Fibroblast of villous mesenchyme (primary cell): ENCODE measurements around the gene CD59. TPM values are rescaled to one million over a fixed set of nuclear protein-coding genes. Genes with fewer than 3 reads are reported as not detected.

ENCODE experiments used
- DNase-seq: peaks from one replicate; pipeline ENCODE4 v3.0.0-alpha.2; 2010; ENCODE audit warnings: low read depth
- H3K4me3 ChIP-seq: 2 replicates; pipeline ENCODE4 v1.5.1; 2011; ENCODE audit warnings: low read depth, mild to moderate bottlenecking, low read length
- CTCF ChIP-seq: IDR thresholded peaks from 2 replicates; pipeline ENCODE4 v1.5.1; 2012; ENCODE audit warnings: low read depth, mild to moderate bottlenecking, low read length; ENCODE audit not compliant: insufficient read depth
- total RNA-seq: library from RNA; depleted of rRNA; stranded (reverse); fragments of >200 nt; gene quantifications from 2 replicates; pipeline ENCODE4 v1.2.3, GENCODE V29; 2012

The CD59 gene
- total RNA-seq, 1 donor, result 279 TPM

GRCh38 chr11:33724644-33725035 lies 11.6 kb downstream of the CD59 start:
- no peak overlapping the region for H3K4me3 ChIP-seq
- DNase-seq, result peak; percentile 69
- no peak for TF ChIP-seq CTCF

GRCh38 chr11:33723238-33723881 lies 12.9 kb downstream of the CD59 start:
- H3K4me3 ChIP-seq, result no peak overlapping the region
- TF ChIP-seq CTCF, result no peak
- peak; percentile 95 for DNase-seq

DNA sequence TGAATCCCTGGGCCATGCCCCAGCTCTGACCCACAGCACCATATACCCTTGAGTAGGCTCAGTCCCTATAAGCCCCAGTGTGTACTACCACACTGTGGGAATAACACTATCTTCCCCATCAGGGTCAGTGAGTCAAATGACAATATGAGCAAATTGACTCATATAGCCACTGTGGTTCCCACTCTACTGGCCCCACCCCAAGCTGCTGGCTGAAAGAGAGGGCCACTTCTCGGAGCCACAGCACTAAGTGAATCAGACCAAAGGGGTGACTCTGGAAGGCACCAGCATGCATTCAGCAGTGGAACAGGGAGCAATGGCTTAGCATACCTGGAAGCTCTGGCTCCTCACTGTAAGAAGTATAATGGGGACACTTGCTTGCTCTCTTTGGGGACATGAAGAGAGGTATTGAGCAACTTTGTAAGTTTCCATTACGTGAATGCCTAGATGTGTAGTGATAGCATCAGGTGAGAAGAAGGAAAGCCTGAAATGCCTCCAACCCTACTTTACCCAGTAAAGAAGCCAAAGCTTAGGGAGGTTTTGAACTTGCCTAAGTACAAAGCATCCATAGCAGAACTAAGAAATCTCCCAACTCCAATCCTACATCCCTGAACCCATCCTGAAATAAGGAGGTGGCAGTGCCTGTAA lies 13.5 kb downstream of the CD59 start:
- no peak for TF ChIP-seq CTCF
- DNase-seq, result peak; percentile 69
- no peak overlapping the region for H3K4me3 ChIP-seq

- no peak for TF ChIP-seq CTCF
- no peak overlapping the region for H3K4me3 ChIP-seq
- DNase-seq, result no peak
Observed at GRCh38 chr11:33721984-33722383, 14.2 kb downstream of the CD59 start.

GRCh38 chr11:33721426-33721825 lies 14.8 kb downstream of the CD59 start:
- no peak for TF ChIP-seq CTCF
- no peak overlapping the region for H3K4me3 ChIP-seq
- peak; percentile 60 for DNase-seq

- H3K4me3 ChIP-seq, result no peak overlapping the region
- no peak for DNase-seq
- no peak for TF ChIP-seq CTCF
Observed at GRCh38 chr11:33719587-33719986, 16.6 kb downstream of the CD59 start.
